Ishikawa (cell line): ENCODE measurements around the gene MPDZ.

Experiments used
- CEBPB ChIP-seq: IDR thresholded peaks from 2 replicates; pipeline ENCODE4 v1.6.1; 2012
- CREB1 ChIP-seq: IDR thresholded peaks from 2 replicates; pipeline ENCODE4 v1.6.1; 2012; ENCODE audit warnings: low read depth
- EGR1 ChIP-seq: IDR thresholded peaks from 2 replicates; pipeline ENCODE4 v1.6.1; 2012
- EP300 ChIP-seq: IDR thresholded peaks from 2 replicates; pipeline ENCODE4 v1.6.1; 2012; ENCODE audit warnings: borderline replicate concordance
- FOXM1 ChIP-seq: IDR thresholded peaks from 2 replicates; pipeline ENCODE4 v1.6.1; 2012; ENCODE audit warnings: low read depth, borderline replicate concordance
- MAX ChIP-seq: IDR thresholded peaks from 2 replicates; pipeline ENCODE4 v1.6.1; 2012
- NFIC ChIP-seq: IDR thresholded peaks from 2 replicates; pipeline ENCODE4 v1.6.1; 2012
- RAD21 ChIP-seq: IDR thresholded peaks from 2 replicates; pipeline ENCODE4 v1.6.1; 2012; ENCODE audit warnings: low read depth
- REST ChIP-seq: IDR thresholded peaks from 2 replicates; pipeline ENCODE4 v1.6.1; 2012; ENCODE audit warnings: low read depth, mild to moderate bottlenecking
- TAF1 ChIP-seq: IDR thresholded peaks from 2 replicates; pipeline ENCODE4 v1.6.1; 2012; ENCODE audit warnings: low read depth, mild to moderate bottlenecking
- TCF12 ChIP-seq: IDR thresholded peaks from 2 replicates; pipeline ENCODE4 v1.6.1; 2012; ENCODE audit warnings: low read depth
- TEAD4 ChIP-seq: IDR thresholded peaks from 2 replicates; pipeline ENCODE4 v1.6.1; 2012
- USF1 ChIP-seq: IDR thresholded peaks from 2 replicates; pipeline ENCODE4 v1.6.1; 2012
- YY1 ChIP-seq: IDR thresholded peaks from 2 replicates; pipeline ENCODE4 v1.6.1; 2012; ENCODE audit warnings: low read depth
- ZBTB7A ChIP-seq: IDR thresholded peaks from 2 replicates; pipeline ENCODE4 v1.6.1; 2012; ENCODE audit warnings: low read depth

MPDZ gene

GRCh38 chr9:13146840-13147239, 132.7 kb downstream of the MPDZ start:
- TF ChIP-seq CEBPB: no peak
- TF ChIP-seq USF1: no peak
- no peak for TF ChIP-seq REST
- no peak for TF ChIP-seq NFIC
- no peak for TF ChIP-seq EGR1
- no peak for TF ChIP-seq TEAD4
- TF ChIP-seq FOXM1: no peak
- TF ChIP-seq EP300: no peak
- no peak for TF ChIP-seq TAF1
- TF ChIP-seq RAD21: no peak
- TF ChIP-seq CREB1: no peak
- no peak for TF ChIP-seq TCF12

- no peak for TF ChIP-seq TCF12
- no peak for TF ChIP-seq YY1
- TF ChIP-seq NFIC: no peak
- no peak for TF ChIP-seq REST
- TF ChIP-seq ZBTB7A: no peak
- TF ChIP-seq EP300: no peak
- TF ChIP-seq CREB1: no peak
- TF ChIP-seq FOXM1: no peak
- no peak for TF ChIP-seq TAF1
- TF ChIP-seq RAD21: no peak
Measured at GRCh38 chr9:13145340-13145739, 134.2 kb downstream of the MPDZ start.

GRCh38 chr9:13144166-13144775, 135.2 kb downstream of the MPDZ start:
- no peak for TF ChIP-seq CEBPB
- TF ChIP-seq TEAD4: no peak
- no peak for TF ChIP-seq EGR1
- TF ChIP-seq REST: no peak
- no peak for TF ChIP-seq USF1
- no peak for TF ChIP-seq RAD21
- TF ChIP-seq TCF12: no peak
- TF ChIP-seq NFIC: no peak
- no peak for TF ChIP-seq FOXM1
- TF ChIP-seq TAF1: no peak
- TF ChIP-seq YY1: no peak
- no peak for TF ChIP-seq MAX
- TF ChIP-seq EP300: no peak
- no peak for TF ChIP-seq CREB1
- TF ChIP-seq ZBTB7A: no peak

GRCh38 chr9:13143281-13143680, 136.2 kb downstream of the MPDZ start:
- TF ChIP-seq MAX (no peak), EGR1 (no peak), TEAD4 (no peak), FOXM1 (no peak), USF1 (no peak), ZBTB7A (no peak), RAD21 (no peak)
